ENCODE results near the gene PDK1.

DNA sequence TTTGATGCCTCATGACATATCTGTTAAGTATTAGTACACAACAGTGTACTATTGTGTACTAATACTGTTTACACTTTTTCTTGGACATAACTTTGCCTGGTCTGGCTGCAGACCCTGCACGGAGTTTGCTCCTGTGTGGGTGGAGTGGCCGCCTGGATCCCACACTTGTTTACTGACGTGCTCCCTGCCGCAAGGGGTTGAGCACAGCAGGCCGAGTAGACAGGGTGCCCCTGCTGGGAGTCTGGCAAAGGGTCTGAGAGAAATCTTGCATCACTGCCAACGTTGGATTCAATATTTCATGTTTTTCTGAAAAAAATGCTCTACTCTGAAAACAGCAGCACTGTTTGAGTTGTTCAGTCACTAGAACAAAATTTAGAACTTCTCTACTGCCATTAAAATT, 59.0 kb downstream of the PDK1 start:
- TF ChIP-seq, protein P1, sequence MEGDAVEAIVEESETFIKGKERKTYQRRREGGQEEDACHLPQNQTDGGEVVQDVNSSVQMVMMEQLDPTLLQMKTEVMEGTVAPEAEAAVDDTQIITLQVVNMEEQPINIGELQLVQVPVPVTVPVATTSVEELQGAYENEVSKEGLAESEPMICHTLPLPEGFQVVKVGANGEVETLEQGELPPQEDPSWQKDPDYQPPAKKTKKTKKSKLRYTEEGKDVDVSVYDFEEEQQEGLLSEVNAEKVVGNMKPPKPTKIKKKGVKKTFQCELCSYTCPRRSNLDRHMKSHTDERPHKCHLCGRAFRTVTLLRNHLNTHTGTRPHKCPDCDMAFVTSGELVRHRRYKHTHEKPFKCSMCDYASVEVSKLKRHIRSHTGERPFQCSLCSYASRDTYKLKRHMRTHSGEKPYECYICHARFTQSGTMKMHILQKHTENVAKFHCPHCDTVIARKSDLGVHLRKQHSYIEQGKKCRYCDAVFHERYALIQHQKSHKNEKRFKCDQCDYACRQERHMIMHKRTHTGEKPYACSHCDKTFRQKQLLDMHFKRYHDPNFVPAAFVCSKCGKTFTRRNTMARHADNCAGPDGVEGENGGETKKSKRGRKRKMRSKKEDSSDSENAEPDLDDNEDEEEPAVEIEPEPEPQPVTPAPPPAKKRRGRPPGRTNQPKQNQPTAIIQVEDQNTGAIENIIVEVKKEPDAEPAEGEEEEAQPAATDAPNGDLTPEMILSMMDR (conservative IDR thresholded peaks at IDR 0.05 in 1 of 2, IDR thresholded peaks at IDR 0.05 in 1 of 2; ENCODE audit: extremely low read depth in 1 of 2, insufficient read depth in 1 of 2, low read depth in 1 of 2, low read length in 2 of 2): no peak
- TF ChIP-seq EZH2 (IDR thresholded peaks at IDR 0.05; ENCODE audit: borderline replicate concordance, low read length): no peak
